SHP77 (cell line): ENCODE data around the gene MEIOB.

Experiments
- DNase-seq, 2 experiments: peaks; one replicate each; lab custom pipeline; 2025; lab: John Stamatoyannopoulos, UW

Gene MEIOB

DNA sequence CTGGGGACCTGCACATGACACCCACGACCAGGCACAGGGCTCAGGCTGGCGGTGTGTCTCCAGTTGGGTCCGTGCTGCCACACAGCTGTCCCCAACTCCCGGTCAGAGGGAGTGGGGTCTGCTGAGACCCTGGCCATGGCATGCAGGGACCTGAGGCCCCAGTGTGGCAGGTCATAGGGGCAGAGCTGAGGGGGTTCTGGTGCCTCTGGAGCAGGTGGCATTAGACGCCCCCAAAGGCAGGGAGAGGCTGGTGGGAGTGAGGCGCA, 85.0 kb downstream of the MEIOB start:
- DNase-seq, result no peak

DNA sequence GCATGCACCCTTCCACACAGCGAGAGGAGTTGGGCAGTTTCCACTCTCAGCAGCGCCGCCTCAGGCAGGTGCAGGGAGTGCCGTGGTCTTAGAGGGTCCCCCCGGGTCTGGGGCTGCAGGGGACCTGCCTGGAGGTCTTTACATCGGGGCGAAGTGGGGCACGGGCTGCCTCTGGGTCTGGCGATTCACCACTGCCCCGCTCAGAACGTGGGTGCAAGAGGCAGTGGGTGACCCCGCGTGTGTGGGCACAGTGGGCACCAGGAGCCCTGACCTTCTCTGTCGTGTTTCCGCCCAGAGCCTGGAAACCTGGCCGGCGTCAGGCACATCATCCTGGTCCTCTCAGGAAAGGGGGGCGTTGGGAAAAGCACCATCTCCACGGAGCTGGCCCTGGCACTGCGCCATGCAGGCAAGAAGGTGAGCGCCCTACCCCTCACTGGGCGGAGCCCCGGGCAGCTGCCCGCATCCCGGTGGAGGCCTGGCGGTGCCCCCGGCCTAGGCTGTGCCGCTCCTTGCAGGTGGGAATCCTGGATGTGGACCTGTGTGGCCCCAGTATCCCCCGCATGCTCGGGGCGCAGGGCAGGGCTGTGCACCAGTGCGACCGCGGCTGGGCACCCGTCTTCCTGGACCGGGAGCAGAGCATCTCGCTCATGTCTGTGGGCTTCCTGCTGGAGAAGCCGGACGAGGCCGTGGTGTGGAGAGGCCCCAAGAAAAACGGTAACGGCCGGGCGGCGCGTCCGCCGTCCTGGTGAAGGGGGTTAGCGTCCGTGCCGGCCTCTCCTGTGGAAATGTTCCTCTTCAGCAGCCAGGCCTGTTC, 85.5 kb downstream of the MEIOB start:
- DNase-seq, result no peak

DNA sequence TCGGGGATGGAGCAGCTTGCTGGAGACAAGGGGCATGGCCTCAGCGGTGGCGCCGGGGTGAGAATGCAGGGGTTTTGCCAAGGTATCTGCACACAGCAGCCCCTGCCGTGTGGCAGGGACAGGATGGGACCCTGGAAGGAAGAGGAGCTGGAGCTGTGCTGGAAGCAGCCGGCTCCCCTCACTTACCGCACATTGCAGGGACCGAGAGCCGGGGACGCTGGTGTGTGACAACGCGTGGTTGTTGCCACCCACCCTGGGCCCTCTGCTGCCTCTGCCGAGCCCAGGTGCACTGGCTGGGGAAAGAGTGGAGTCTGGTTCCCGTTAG, 86.2 kb downstream of the MEIOB start:
- no peak for DNase-seq

DNA sequence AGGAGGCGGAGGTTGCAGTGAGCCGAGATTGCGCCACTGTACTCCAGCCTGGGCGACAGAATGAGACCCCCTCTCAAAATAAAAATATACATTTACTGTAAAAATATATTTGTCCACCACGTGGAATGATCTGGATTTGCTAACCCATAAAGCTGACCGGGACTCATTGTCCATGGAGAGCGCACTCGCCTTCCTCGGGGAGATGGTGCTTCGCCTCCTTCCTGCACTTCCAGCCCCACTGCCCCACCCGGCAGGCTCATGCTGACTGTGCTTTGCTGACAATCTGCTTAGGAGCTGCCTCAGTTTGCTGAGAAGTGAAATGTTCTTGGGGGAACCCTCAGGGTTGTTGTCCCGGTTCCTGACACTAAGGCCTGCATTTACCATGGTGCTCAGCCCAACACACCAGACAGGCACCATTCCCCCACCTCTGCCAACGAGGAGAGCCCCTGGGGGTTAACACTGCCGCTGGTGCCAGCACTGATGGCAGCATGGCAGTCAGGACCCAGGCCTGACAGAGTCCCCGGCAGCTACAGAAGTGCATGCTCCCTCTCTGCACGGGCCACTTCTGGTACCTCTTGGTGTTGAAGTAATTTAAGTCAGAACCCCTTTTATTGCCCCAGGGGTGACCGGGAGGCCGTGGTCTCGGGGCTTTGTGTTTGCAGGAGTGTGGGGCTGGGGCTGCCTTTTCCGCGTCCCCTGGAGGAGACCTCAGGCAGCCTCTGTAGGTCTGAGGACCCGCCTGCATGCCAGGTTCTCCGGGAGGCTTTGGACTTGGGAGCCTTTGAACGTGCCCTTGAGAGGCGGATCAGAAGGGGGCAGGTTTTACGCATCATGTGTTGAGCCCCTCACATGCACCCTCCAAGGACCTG, 86.8 kb downstream of the MEIOB start:
- DNase-seq, result no peak
